Fibroblast of lung (primary cell): ENCODE measurements around the gene SGCA. TPM values are rescaled to one million over a fixed set of nuclear protein-coding genes. Genes with fewer than 3 reads are reported as not detected.

ENCODE experiments used
- DNase-seq, 2 donors: peaks; one replicate each; pipeline versions ENCODE4 v3.0.0 to v3.0.0-alpha.2; 2010; ENCODE audit warnings: low read depth in 2 of 2
- H2AFZ ChIP-seq: 2 replicates; pipeline ENCODE4 v1.5.1; 2012; ENCODE audit warnings: low read length, control low read depth, inconsistent platforms
- H3K27ac ChIP-seq: 2 replicates; pipeline ENCODE4 v1.5.1; 2011; ENCODE audit warnings: low read length, control low read depth; ENCODE audit not compliant: insufficient read depth
- H3K27me3 ChIP-seq: 2 replicates; pipeline ENCODE4 v1.5.1; 2011; ENCODE audit warnings: mild to moderate bottlenecking, low read length; ENCODE audit not compliant: control insufficient read depth, insufficient read depth
- H3K36me3 ChIP-seq: 2 replicates; pipeline ENCODE4 v1.5.1; 2011; ENCODE audit warnings: low read length; ENCODE audit not compliant: control insufficient read depth, insufficient read depth
- H3K4me1 ChIP-seq: 2 replicates; pipeline ENCODE4 v1.5.1; 2011; ENCODE audit warnings: low read length; ENCODE audit not compliant: control insufficient read depth, insufficient read depth; ENCODE audit errors: extremely low read depth
- H3K4me2 ChIP-seq: 2 replicates; pipeline ENCODE4 v1.5.1; 2011; ENCODE audit warnings: low read length, control low read depth; ENCODE audit not compliant: insufficient read depth; ENCODE audit errors: extremely low read depth
- H3K4me3 ChIP-seq, 4 experiments: fragments of 200-600 bp in 1 of 4; sonication (generic) in 1 of 4; replicated peaks in 1 of 4; 2 replicates each; pipeline ENCODE4 v1.5.1; 2011 to 2016; ENCODE audit warnings: low read length in 4 of 4, low read depth in 3 of 4, mild to moderate bottlenecking in 3 of 4, control low read depth in 2 of 4, inconsistent platforms in 1 of 4, mixed read lengths in 1 of 4; ENCODE audit not compliant: insufficient read depth in 1 of 4; ENCODE audit errors: control extremely low read depth in 1 of 4
- H3K79me2 ChIP-seq: 2 replicates; pipeline ENCODE4 v1.5.1; 2012; ENCODE audit warnings: mild to moderate bottlenecking, low read length, inconsistent platforms; ENCODE audit not compliant: control insufficient read depth, insufficient read depth
- H3K9ac ChIP-seq: 2 replicates; pipeline ENCODE4 v1.5.1; 2011; ENCODE audit warnings: mild to moderate bottlenecking, low read length, control low read depth; ENCODE audit not compliant: insufficient read depth
- H3K9me3 ChIP-seq: 2 replicates; pipeline ENCODE4 v1.5.1; 2012; ENCODE audit warnings: low read depth, low read length; ENCODE audit not compliant: control insufficient read depth, insufficient read depth
- H4K20me1 ChIP-seq: 2 replicates; pipeline ENCODE4 v1.5.1; 2011; ENCODE audit warnings: low read length; ENCODE audit not compliant: control insufficient read depth, insufficient read depth; ENCODE audit errors: extremely low read depth
- CTCF ChIP-seq, 2 donors: IDR thresholded peaks in 1 of 2; conservative IDR thresholded peaks in 1 of 2; 1 replicate in 1 of 2; 2 replicates in 1 of 2; pipeline ENCODE4 v1.5.1; 2011 to 2012; ENCODE audit warnings: low read length in 2 of 2, control low read depth in 1 of 2, inconsistent platforms in 1 of 2, low read depth in 1 of 2, mild to moderate bottlenecking in 1 of 2
- EZH2 ChIP-seq: IDR thresholded peaks from 2 replicates; pipeline ENCODE4 v1.5.1; 2012; ENCODE audit warnings: low read length, control low read depth, mild to moderate bottlenecking; ENCODE audit errors: missing control alignments
- polyA plus RNA-seq, 2 donors: library from polyadenylated mRNA; depleted of rRNA in 1 of 2; stranded (reverse) in 1 of 2; unstranded in 1 of 2; fragments of >200 nt; gene quantifications; 2 replicates each; pipeline ENCODE4 v1.2.1, GENCODE V29; 2011 to 2012; ENCODE audit warnings: missing spikeins in 1 of 2
- total RNA-seq: library from RNA; depleted of rRNA; stranded (reverse); fragments of >200 nt; gene quantifications from 2 replicates; pipeline ENCODE4 v1.2.1, GENCODE V29; 2014

Gene SGCA
- total and polyA plus RNA-seq, 2 donors (not counting 1 experiment from before 2014, with no cell fraction given), result 1.6 to 4.3 TPM

DNA sequence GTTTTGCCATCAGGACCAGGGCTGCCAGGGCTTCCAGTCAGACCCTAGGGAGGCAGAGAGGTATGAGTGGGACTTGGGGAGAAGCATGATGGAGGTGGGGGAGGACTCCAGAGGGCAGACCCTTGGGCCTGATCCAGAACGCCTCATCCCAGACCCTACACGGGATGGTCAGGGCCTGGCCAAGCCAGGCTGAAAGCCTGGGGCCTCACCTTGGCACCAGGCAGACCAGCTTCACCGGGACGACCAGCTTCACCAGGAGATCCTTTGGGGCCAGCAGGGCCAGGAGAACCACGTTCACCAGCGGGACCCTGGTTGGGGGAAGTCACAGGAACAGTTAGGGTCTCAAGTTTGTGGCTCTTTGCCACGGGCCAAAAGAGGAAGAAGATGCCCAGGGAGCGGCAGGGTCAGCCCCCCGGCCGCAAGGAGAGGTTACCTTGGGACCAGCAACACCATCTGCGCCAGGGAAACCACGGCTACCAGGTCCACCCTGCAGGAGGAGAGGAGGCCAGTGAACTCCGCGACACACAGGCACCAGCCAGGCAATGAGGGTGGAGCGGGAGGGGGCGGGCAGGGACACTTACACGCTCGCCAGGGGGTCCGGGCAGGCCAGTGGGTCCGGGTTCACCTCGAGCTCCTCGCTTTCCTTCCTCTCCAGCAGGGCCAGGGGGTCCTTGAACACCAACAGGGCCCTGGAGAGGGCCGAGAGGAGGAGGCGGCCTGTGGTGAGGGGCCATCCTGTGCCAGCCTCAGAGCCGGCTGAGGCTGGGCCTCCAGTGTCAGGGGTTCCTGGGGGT is 28.5 kb downstream of the SGCA start:
- H4K20me1 ChIP-seq, result peaks cover 3% of the 10 kb centered on the region
- peak overlapping the region; percentile 46 for H3K27ac ChIP-seq
- H3K4me3 ChIP-seq, result peak overlapping the region in 1 of 4 experiments; percentile 90
- no peaks in the 10 kb centered on the region for H3K9me3 ChIP-seq
- H3K9ac ChIP-seq, result peak overlapping the region; percentile 28
- peaks cover 86% of the 10 kb centered on the region for H3K36me3 ChIP-seq
- H3K79me2 ChIP-seq, result peaks cover 93% of the 10 kb centered on the region
- peaks cover 36% of the 10 kb centered on the region for H3K4me1 ChIP-seq
- peak in 1 of 2 donors; percentile 54 for DNase-seq
- H2AFZ ChIP-seq, result no peak overlapping the region
- H3K27me3 ChIP-seq, result no peaks in the 10 kb centered on the region
- no peak for TF ChIP-seq EZH2
- H3K4me2 ChIP-seq, result peak overlapping the region; percentile 3

- Histone ChIP-seq H3K4me1 (peaks cover 36% of the 10 kb centered on the region), H3K27ac (peak overlapping the region; percentile 58), H3K9me3 (no peaks in the 10 kb centered on the region), H3K36me3 (peaks cover 81% of the 10 kb centered on the region), H4K20me1 (peaks cover 3% of the 10 kb centered on the region), H3K79me2 (peaks cover 94% of the 10 kb centered on the region), H3K4me2 (peak overlapping the region; percentile 54), H2AFZ (no peak overlapping the region), H3K27me3 (no peaks in the 10 kb centered on the region), H3K9ac (peak overlapping the region; percentile 4), H3K4me3 (peak overlapping the region in 1 of 4 experiments; percentile 90)
- DNase-seq, result peak in 1 of 2 donors; percentile 73
- TF ChIP-seq CTCF (conservative IDR thresholded peaks at IDR 0.05 in 1 of 2, IDR thresholded peaks at IDR 0.05 in 1 of 2; ENCODE audit: low read depth in 1 of 2, low read length in 2 of 2) (peak; percentile 32 to 38), EZH2 (no peak)
Observed at GRCh38 chr17:50194934-50195865, 29.4 kb downstream of the SGCA start.

DNA sequence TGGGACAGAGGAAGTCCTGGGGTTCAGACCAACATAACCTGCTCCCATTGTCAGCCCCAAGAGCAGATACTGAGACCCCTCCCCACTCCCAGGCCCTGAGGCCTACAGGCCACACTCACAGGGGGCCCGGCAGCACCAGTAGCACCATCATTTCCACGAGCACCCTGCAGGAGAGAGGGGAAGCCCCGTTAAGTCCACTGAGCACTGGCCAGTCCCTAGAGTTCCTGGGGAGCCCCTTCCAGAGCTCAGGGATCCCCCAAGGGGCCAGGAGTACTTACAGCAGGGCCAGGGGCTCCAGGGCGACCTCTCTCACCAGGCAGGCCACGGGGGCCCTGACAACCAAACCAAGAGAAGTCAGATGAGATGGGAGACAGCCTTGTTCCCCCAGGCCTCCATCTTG is 30.2 kb downstream of the SGCA start:
- Histone ChIP-seq H2AFZ (no peak overlapping the region), H3K9ac (peak overlapping the region; percentile 25), H3K27me3 (no peaks in the 10 kb centered on the region), H3K79me2 (peaks cover 94% of the 10 kb centered on the region), H3K4me2 (peak overlapping the region; percentile 52), H3K9me3 (no peaks in the 10 kb centered on the region), H3K36me3 (peaks cover 72% of the 10 kb centered on the region), H3K4me1 (peaks cover 36% of the 10 kb centered on the region), H3K4me3 (peak overlapping the region in 1 of 4 experiments; percentile 90), H4K20me1 (no peaks in the 10 kb centered on the region), H3K27ac (peak overlapping the region; percentile 58)
- no peak for TF ChIP-seq CTCF (conservative IDR thresholded peaks at IDR 0.05 in 1 of 2, IDR thresholded peaks at IDR 0.05 in 1 of 2; ENCODE audit: low read depth in 1 of 2, low read length in 2 of 2)
- TF ChIP-seq EZH2, result no peak
- DNase-seq, result peak in 1 of 2 donors; percentile 39
